HepG2 (cell line): ENCODE measurements around the gene ZNF287. TPM values are rescaled to one million over a fixed set of nuclear protein-coding genes. Genes with fewer than 3 reads are reported as not detected.

Experiments used
- CC2D1A ChIP-seq: sonication (generic); formaldehyde crosslinking; IDR thresholded peaks from 2 replicates; pipeline ENCODE4 v1.8.1; 2023; ENCODE audit warnings: mild to moderate bottlenecking, missing genetic modification reagents
- ETV5 ChIP-seq: IDR thresholded peaks from 2 replicates; pipeline ENCODE4 v1.6.1; 2018; ENCODE audit warnings: missing biosample characterization, missing genetic modification reagents, inconsistent platforms, borderline replicate concordance
- FOXO1 ChIP-seq: sonication (generic); formaldehyde crosslinking; IDR thresholded peaks from 2 replicates; pipeline ENCODE4 v1.4.0; 2020; ENCODE audit warnings: missing genetic modification reagents
- GABPB1 ChIP-seq: IDR thresholded peaks from 2 replicates; pipeline ENCODE4 v1.6.1; 2016; ENCODE audit warnings: mild to moderate bottlenecking, missing genetic modification reagents, moderate library complexity, missing compliant biosample characterization
- HMG20A ChIP-seq: IDR thresholded peaks from 2 replicates; pipeline ENCODE4 v1.6.1; 2016; ENCODE audit warnings: borderline replicate concordance
- KAT8 ChIP-seq: IDR thresholded peaks from 2 replicates; pipeline ENCODE4 v1.6.1; 2016; ENCODE audit warnings: missing genetic modification reagents, missing compliant biosample characterization
- NONO ChIP-seq, 2 experiments: fragments of 450-650 bp in 1 of 2; sonication (generic) in 1 of 2; formaldehyde crosslinking in 1 of 2; IDR thresholded peaks in 1 of 2; conservative IDR thresholded peaks in 1 of 2; 2 replicates each; pipeline versions ENCODE4 v1.6.1 to v1.8.0; 2017 to 2022; ENCODE audit warnings: mild to moderate bottlenecking in 1 of 2, missing genetic modification reagents in 1 of 2, moderate library complexity in 1 of 2
- POGZ ChIP-seq: sonication (generic); formaldehyde crosslinking; IDR thresholded peaks from 2 replicates; pipeline ENCODE4 v1.4.0; 2020; ENCODE audit warnings: mild to moderate bottlenecking, missing genetic modification reagents
- THRA ChIP-seq: sonication (generic); formaldehyde crosslinking; IDR thresholded peaks from 2 replicates; pipeline ENCODE4 v1.4.0; 2020; ENCODE audit warnings: missing genetic modification reagents, borderline replicate concordance
- ZNF331 ChIP-seq: sonication (generic); formaldehyde crosslinking; IDR thresholded peaks from 2 replicates; pipeline ENCODE4 v1.4.0; 2020; ENCODE audit warnings: missing genetic modification reagents
- ZNF710 ChIP-seq: sonication (generic); formaldehyde crosslinking; IDR thresholded peaks from 2 replicates; pipeline ENCODE4 v1.5.0; 2020; ENCODE audit warnings: mild to moderate bottlenecking, missing genetic modification reagents, borderline replicate concordance
- ZSCAN29 ChIP-seq: sonication (generic); formaldehyde crosslinking; conservative IDR thresholded peaks from 2 replicates; pipeline ENCODE4 v1.4.0; 2020; ENCODE audit warnings: mild to moderate bottlenecking, missing genetic modification reagents
- polyA plus RNA-seq, 8 experiments: library from polyadenylated mRNA; depleted of rRNA in 3 of 8; stranded (reverse) in 7 of 8; unstranded in 1 of 8; fragments of >200 nt; fragmentation: Illumina TruSeq in 4 of 8; extraction: Trizol in 4 of 8; gene quantifications; 2 replicates each; pipeline versions ENCODE4 v1.2.1 to v1.2.3, GENCODE V29; 2011 to 2016; ENCODE audit warnings: low read depth in 4 of 8, missing spikeins in 1 of 8, mixed read lengths in 1 of 8; ENCODE audit not compliant: insufficient read depth in 1 of 8
- total RNA-seq, 5 experiments: library from RNA; depleted of rRNA; stranded (reverse); fragments of >200 nt; fragmentation: Illumina TruSeq; extraction: Trizol; gene quantifications; 2 replicates each; pipeline ENCODE4 v1.2.3, GENCODE V29; 2016; ENCODE audit warnings: low read depth in 1 of 5
- TF ChIP-seq, protein P1 (sequence below): sonication (generic); formaldehyde crosslinking; IDR thresholded peaks from 2 replicates; pipeline ENCODE4 v1.8.1; 2023; ENCODE audit warnings: mild to moderate bottlenecking, inconsistent platforms, moderate library complexity, missing genetic modification reagents, borderline replicate concordance
- TF ChIP-seq, protein P2 (sequence below): sonication (generic); formaldehyde crosslinking; IDR thresholded peaks from 2 replicates; pipeline ENCODE4 v1.4.0; 2020; ENCODE audit warnings: missing genetic modification reagents
- TF ChIP-seq, protein P3 (sequence below): sonication (generic); formaldehyde crosslinking; IDR thresholded peaks from 2 replicates; pipeline ENCODE4 v1.9.0; 2022; ENCODE audit warnings: low read depth, missing genetic modification reagents
- TF ChIP-seq, protein P4 (sequence below), 2 experiments: fragments of 450-650 bp in 1 of 2; sonication (generic) in 1 of 2; formaldehyde crosslinking; IDR thresholded peaks; 2 replicates each; pipeline versions ENCODE4 v1.5.0 to v1.8.0; 2020 to 2022; ENCODE audit warnings: mild to moderate bottlenecking in 1 of 2, missing genetic modification reagents in 1 of 2

The ZNF287 gene
- total and polyA plus RNA-seq, 2 of the 13 experiments (the other 11 are each of a cell fraction or from before 2014, with no cell fraction given), result 0.21 TPM; not detected in 1

DNA sequence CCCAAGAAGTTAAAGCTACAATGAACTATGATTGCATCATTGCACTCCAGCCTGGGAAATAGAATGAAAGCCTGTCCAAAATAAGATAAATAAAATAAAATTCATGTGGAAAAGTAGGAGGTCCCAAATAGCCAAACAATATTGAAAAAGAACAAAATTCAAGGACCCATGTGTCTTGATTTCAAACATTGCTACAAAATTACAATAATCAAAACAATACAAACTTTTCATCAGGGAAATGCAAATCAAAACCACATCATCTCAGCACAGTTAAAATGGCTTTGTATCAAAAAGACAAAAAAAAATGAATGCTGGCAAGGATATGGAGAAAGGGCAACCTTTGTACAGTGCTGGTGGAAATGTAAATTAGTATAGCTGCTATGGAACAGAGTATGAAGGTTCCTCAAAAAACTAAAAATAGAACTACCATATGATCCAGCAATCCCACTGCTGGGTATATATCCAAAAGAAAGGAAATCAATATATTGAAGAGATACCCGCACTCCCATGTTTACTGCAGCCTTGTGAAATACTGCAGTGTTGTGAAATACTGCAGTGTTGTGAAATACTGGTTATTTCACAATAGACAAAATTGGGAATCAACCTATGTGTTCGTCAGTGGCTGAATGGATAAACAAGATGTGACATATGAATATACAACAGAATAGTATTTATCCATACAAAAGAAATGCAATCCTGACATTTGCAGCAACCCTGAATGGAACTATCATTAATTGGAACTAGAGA lies 24.5 kb upstream of the ZNF287 start (continued):
- no peak for TF ChIP-seq ZSCAN29 (CRISPR knock-in tag)
- peak; percentile 63 for TF ChIP-seq HMG20A (CRISPR knock-in tag)
- peak; percentile 15; the same call in 1 of the 2 replicates for TF ChIP-seq GABPB1 (CRISPR knock-in tag)
- peak; percentile 87 for TF ChIP-seq POGZ
- TF ChIP-seq THRA (CRISPR knock-in tag), result 0 out of 2 replicates have a peak, but pooled peaks have one; percentile 25
- TF ChIP-seq ZNF710 (CRISPR knock-in tag), result 0 out of 2 replicates have a peak, but pooled peaks have one; percentile 50
- TF ChIP-seq ETV5 (CRISPR knock-in tag), result peak; percentile 11; the same call in 1 of the 2 replicates
- TF ChIP-seq, protein P1, sequence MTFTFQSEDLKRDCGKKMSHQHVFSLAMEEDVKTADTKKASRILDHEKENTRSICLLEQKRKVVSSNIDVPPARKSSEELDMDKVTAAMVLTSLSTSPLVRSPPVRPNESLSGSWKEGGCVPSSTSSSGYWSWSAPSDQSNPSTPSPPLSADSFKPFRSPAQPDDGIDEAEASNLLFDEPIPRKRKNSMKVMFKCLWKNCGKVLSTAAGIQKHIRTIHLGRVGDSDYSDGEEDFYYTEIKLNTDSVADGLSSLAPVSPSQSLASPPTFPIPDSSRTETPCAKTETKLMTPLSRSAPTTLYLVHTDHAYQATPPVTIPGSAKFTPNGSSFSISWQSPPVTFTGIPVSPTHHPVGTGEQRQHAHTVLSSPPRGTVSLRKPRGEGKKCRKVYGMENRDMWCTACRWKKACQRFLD (CRISPR knock-in tag), result no peak
- peak; percentile 83; the same call in 1 of the 2 replicates for TF ChIP-seq ZNF331 (CRISPR knock-in tag)
- peak; percentile 93 for TF ChIP-seq FOXO1
- TF ChIP-seq KAT8 (CRISPR knock-in tag), result peak; percentile 51; the same call in 1 of the 2 replicates
- TF ChIP-seq, protein P2, sequence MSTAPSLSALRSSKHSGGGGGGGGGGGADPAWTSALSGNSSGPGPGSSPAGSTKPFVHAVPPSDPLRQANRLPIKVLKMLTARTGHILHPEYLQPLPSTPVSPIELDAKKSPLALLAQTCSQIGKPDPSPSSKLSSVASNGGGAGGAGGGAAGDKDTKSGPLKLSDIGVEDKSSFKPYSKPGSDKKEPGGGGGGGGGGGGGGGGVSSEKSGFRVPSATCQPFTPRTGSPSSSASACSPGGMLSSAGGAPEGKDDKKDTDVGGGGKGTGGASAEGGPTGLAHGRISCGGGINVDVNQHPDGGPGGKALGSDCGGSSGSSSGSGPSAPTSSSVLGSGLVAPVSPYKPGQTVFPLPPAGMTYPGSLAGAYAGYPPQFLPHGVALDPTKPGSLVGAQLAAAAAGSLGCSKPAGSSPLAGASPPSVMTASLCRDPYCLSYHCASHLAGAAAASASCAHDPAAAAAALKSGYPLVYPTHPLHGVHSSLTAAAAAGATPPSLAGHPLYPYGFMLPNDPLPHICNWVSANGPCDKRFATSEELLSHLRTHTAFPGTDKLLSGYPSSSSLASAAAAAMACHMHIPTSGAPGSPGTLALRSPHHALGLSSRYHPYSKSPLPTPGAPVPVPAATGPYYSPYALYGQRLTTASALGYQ (CRISPR knock-in tag), result no peak
- TF ChIP-seq, protein P3, sequence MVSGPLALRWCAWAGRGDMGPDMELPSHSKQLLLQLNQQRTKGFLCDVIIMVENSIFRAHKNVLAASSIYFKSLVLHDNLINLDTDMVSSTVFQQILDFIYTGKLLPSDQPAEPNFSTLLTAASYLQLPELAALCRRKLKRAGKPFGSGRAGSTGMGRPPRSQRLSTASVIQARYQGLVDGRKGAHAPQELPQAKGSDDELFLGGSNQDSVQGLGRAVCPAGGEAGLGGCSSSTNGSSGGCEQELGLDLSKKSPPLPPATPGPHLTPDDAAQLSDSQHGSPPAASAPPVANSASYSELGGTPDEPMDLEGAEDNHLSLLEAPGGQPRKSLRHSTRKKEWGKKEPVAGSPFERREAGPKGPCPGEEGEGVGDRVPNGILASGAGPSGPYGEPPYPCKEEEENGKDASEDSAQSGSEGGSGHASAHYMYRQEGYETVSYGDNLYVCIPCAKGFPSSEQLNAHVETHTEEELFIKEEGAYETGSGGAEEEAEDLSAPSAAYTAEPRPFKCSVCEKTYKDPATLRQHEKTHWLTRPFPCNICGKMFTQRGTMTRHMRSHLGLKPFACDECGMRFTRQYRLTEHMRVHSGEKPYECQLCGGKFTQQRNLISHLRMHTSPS (CRISPR knock-in tag), result no peak
- TF ChIP-seq, protein P4, sequence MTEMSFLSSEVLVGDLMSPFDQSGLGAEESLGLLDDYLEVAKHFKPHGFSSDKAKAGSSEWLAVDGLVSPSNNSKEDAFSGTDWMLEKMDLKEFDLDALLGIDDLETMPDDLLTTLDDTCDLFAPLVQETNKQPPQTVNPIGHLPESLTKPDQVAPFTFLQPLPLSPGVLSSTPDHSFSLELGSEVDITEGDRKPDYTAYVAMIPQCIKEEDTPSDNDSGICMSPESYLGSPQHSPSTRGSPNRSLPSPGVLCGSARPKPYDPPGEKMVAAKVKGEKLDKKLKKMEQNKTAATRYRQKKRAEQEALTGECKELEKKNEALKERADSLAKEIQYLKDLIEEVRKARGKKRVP (CRISPR knock-in tag; IDR thresholded peaks at IDR 0.05), result peak in 1 of 2 experiments; percentile 43; a peak in 1 of 4 replicates
- no peak for TF ChIP-seq NONO (IDR thresholded peaks at IDR 0.05)
- TF ChIP-seq NONO (CRISPR knock-in tag; conservative IDR thresholded peaks at IDR 0.05), result peak; percentile 50; the same call in 1 of the 2 replicates
- no peak for TF ChIP-seq CC2D1A (CRISPR knock-in tag)
